Urothelium cell line (cell line): ENCODE results near the gene WDFY4.

Source experiments
- DNase-seq: peaks from one replicate; pipeline ENCODE4 v3.0.0; 2011; ENCODE audit warnings: low spot score, mixed read lengths
- FAIRE-seq: peaks from 2 replicates; lab custom pipeline; 2011; peaks lifted over from hg19 to GRCh38; lab: Jason Lieb, UNC

WDFY4 gene

GRCh38 chr10:48739170-48739569 lies 54.5 kb downstream of the WDFY4 start:
- no peak for DNase-seq
- no peak for FAIRE-seq

- FAIRE-seq: peak; percentile 65
Measured at GRCh38 chr10:48740015-48740707, 55.5 kb downstream of the WDFY4 start.

GRCh38 chr10:48740988-48741387 lies 56.3 kb downstream of the WDFY4 start:
- FAIRE-seq: no peak

More at GRCh38 chr10:48740015-48740707, 55.5 kb downstream of the WDFY4 start:
- no peak for DNase-seq

GRCh38 chr10:48742891-48743860 lies 58.5 kb downstream of the WDFY4 start:
- DNase-seq: no peak
- no peak for FAIRE-seq

More at GRCh38 chr10:48740988-48741387, 56.3 kb downstream of the WDFY4 start:
- DNase-seq: no peak

GRCh38 chr10:48744587-48744986 lies 59.9 kb downstream of the WDFY4 start:
- no peak for DNase-seq
- no peak for FAIRE-seq

GRCh38 chr10:48745662-48746245 lies 61.1 kb downstream of the WDFY4 start:
- no peak for FAIRE-seq
- DNase-seq: peak; percentile 28

GRCh38 chr10:48748573-48748972 lies 63.9 kb downstream of the WDFY4 start:
- FAIRE-seq (no peak), DNase-seq (no peak)

- DNase-seq (no peak), FAIRE-seq (peak; percentile 98)
Measured at GRCh38 chr10:48749254-48749787, 64.6 kb downstream of the WDFY4 start.

- DNase-seq (no peak), FAIRE-seq (no peak)
Measured at GRCh38 chr10:48750019-48750418, 65.3 kb downstream of the WDFY4 start.

- FAIRE-seq (no peak), DNase-seq (no peak)
Measured at GRCh38 chr10:48750991-48751390, 66.3 kb downstream of the WDFY4 start.

GRCh38 chr10:48751730-48752129 lies 67.1 kb downstream of the WDFY4 start:
- FAIRE-seq (no peak), DNase-seq (no peak)

- DNase-seq (no peak), FAIRE-seq (no peak)
Measured at GRCh38 chr10:48758411-48758810, 73.7 kb downstream of the WDFY4 start.

GRCh38 chr10:48759113-48759901 lies 74.6 kb downstream of the WDFY4 start:
- FAIRE-seq: no peak
- no peak for DNase-seq

GRCh38 chr10:48760983-48761382 lies 76.3 kb downstream of the WDFY4 start:
- no peak for DNase-seq
- FAIRE-seq: no peak

- DNase-seq (no peak), FAIRE-seq (no peak)
Measured at GRCh38 chr10:48762064-48763042, 77.7 kb downstream of the WDFY4 start.

GRCh38 chr10:48763403-48763965 lies 78.8 kb downstream of the WDFY4 start:
- no peak for DNase-seq
- FAIRE-seq: no peak

GRCh38 chr10:48764486-48764885 lies 79.8 kb downstream of the WDFY4 start:
- FAIRE-seq: no peak
- DNase-seq: no peak

GRCh38 chr10:48765039-48765438 lies 80.4 kb downstream of the WDFY4 start:
- FAIRE-seq: no peak

GRCh38 chr10:48765527-48765926 lies 80.9 kb downstream of the WDFY4 start:
- FAIRE-seq: no peak
- no peak for DNase-seq

More at GRCh38 chr10:48765039-48765438, 80.4 kb downstream of the WDFY4 start:
- DNase-seq: no peak
